GM20000 (cell line): ENCODE measurements around the gene BMERB1.

Experiments used
- DNase-seq: peaks from one replicate; pipeline ENCODE4 v3.0.0; 2012; ENCODE audit warnings: low spot score
- TF ChIP-seq, protein P1 (sequence below): IDR thresholded peaks from 2 replicates; pipeline ENCODE4 v1.5.1; 2012; ENCODE audit warnings: mild to moderate bottlenecking, control low read depth; ENCODE audit errors: extremely low read depth, missing control alignments

The BMERB1 gene

DNA sequence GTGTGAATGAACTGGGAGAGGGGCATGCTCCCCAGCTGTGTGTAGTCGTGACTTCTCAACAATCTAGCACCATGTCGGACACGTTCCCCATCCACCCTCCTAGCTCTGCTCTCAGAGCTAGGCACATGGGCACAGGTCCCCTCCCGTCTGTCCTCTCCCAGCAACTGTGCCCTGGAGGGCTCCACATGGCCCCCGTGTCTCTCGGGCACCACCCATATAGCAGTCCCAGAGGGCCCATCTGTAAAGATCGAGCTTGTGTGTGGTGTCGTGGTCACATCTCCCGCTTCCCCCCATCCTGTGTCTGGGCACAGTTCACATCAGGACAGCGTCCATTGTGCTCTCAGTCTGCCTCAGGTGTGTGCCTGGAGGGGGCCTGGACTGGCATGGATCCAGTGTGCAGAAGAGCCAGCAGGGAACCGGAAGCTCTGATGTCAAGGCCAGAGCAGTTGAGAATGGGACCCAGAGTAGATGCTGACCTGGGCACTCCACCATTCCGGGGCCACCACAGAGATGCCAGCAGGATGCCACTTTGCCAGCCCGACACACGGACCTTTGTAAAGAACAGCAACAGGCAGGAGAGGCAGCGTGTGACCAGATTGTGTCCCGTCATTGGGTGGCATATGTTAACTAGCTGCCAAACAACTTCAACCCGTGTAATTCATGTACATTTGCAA is 152.9 kb downstream of the BMERB1 start:
- TF ChIP-seq, protein P1, sequence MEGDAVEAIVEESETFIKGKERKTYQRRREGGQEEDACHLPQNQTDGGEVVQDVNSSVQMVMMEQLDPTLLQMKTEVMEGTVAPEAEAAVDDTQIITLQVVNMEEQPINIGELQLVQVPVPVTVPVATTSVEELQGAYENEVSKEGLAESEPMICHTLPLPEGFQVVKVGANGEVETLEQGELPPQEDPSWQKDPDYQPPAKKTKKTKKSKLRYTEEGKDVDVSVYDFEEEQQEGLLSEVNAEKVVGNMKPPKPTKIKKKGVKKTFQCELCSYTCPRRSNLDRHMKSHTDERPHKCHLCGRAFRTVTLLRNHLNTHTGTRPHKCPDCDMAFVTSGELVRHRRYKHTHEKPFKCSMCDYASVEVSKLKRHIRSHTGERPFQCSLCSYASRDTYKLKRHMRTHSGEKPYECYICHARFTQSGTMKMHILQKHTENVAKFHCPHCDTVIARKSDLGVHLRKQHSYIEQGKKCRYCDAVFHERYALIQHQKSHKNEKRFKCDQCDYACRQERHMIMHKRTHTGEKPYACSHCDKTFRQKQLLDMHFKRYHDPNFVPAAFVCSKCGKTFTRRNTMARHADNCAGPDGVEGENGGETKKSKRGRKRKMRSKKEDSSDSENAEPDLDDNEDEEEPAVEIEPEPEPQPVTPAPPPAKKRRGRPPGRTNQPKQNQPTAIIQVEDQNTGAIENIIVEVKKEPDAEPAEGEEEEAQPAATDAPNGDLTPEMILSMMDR = no peak
- DNase-seq = no peak

DNA sequence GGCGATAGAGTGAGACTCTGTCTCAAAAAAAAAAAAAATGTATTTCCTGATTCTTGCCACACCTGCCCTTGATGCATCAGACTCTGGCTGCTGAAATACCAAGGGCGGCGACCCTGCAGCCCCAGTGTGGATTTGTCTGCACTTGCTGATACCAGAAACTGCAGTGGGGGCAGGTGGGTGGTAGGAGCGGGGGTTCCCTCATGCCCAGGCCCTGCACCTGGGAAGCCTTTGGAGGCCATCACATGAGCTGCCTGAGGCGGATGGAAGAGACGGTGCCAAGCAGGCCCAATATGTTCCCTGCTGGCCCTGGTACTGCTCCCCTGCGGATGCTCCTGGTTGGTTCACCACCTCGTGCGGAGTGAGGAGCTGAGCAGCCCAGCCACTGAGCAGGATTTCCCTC is 157.9 kb downstream of the BMERB1 start:
- TF ChIP-seq, protein P1 = no peak
- DNase-seq = no peak

DNA sequence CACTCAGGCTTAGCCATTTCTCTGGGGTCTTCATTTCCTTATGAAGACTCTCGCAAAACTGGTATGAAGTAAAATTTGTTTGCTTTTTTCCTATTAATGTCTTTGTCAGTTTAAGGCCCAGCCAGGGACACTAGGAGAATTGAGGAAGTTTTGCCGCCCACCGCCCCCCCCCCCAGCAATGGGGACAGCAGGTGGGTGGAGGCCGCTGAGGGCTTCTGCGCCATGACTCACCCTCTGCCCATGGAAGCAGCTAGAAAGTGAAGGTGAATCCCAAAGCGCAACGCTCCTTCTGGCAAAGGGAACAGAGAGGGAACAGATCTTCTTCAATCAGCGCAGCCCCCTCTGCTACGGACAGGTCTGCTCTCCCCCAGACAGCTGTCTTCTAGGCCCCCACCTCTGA is 158.8 kb downstream of the BMERB1 start:
- TF ChIP-seq, protein P1 = no peak
- DNase-seq = no peak

DNA sequence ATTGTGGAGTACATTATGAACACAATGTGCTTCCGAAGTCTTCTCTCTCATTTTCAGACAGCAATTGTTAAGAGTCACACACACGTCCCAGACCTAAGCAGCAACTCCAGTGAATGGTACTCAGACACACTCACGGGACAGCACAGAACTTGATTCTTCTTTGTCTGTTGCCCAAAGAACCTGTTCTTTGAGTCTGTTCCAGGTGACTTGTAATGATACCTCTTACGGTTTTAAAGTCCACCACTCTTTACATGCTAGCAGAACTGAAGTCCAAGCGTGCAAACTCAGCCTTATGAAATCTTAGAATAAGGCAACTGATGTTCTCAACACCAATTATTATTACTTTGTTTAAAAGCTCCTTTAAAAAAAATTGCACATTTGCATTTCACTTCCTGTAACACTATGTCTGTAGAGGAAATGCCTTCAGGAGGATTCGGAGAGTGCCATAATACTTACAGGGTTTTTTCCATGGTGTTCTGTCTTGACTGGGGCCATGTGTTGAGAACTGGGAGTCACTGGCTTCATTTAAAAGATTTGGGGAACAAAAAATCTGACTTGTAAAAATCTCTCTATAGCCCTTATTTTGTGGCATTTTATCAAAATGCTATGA is 160.4 kb downstream of the BMERB1 start:
- DNase-seq = no peak
- TF ChIP-seq, protein P1 = no peak

DNA sequence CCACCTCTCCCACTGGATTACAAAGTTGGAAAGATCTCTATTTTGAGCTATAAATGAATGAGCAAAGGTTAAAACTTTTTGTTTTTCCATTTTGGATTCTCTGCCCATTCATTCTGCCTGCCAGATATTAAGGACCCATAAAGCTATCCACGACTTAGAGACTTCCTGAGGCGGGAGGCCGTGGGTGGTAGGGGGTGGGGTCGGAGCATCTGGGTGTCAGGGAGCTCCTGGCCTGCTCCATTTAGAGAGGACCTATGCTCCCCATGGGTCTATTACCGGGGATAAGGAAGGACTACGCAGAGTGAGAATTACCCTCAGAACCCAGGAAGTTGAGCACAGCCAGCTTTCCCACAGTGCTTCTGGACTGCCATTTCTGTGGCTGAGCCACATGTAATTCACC is 162.7 kb downstream of the BMERB1 start:
- TF ChIP-seq, protein P1 = no peak
- no peak for DNase-seq

- TF ChIP-seq, protein P1 = no peak
- DNase-seq = no peak
These were observed 163.6 kb downstream of the BMERB1 start for GRCh38 chr16:15597822-15598647.

GRCh38 chr16:15598648-15599190 is 164.3 kb downstream of the BMERB1 start:
- TF ChIP-seq, protein P1 = no peak
- DNase-seq = no peak
